Right atrium auricular region (tissue), 2 donors: Measurements from ENCODE around the gene FIGNL2. TPM values are rescaled to one million over a fixed set of nuclear protein-coding genes. Genes with fewer than 3 reads are reported as not detected.

Experiments used
- DNase-seq: peaks from one replicate; pipeline ENCODE4 v3.0.0-alpha.2; 2019; ENCODE audit warnings: low spot score
- H3K27ac ChIP-seq, 2 donors: fragments of 200-600 bp; sonication (generic); 1 replicate in 1 of 2; 2 replicates in 1 of 2; pipeline ENCODE4 v1.5.1; 2016 to 2019
- H3K27me3 ChIP-seq, 2 donors: fragments of 200-600 bp; sonication (generic); one replicate each; pipeline versions ENCODE4 v1.5.1 to v1.6.0; 2017 to 2019
- H3K36me3 ChIP-seq: fragments of 200-600 bp; sonication (generic); one replicate; pipeline ENCODE4 v1.5.1; 2016
- H3K4me1 ChIP-seq, 2 donors: fragments of 200-600 bp; sonication (generic); one replicate each; pipeline versions ENCODE4 v1.5.1 to v1.6.0; 2017 to 2019
- H3K4me3 ChIP-seq, 2 donors: fragments of 200-600 bp; sonication (generic); 1 replicate in 1 of 2; 2 replicates in 1 of 2; pipeline ENCODE4 v1.5.1; 2017 to 2019; ENCODE audit warnings: mild to moderate bottlenecking in 1 of 2, moderate library complexity in 1 of 2
- H3K9me3 ChIP-seq, 2 donors: fragments of 200-600 bp; sonication (generic); one replicate each; pipeline ENCODE4 v1.5.1; 2019
- CTCF ChIP-seq, 2 donors: fragments of 200-600 bp; sonication (generic); IDR thresholded peaks; one replicate each; pipeline ENCODE4 v1.5.1; 2019; ENCODE audit warnings: antibody characterized with exemption in 2 of 2
- total RNA-seq, 2 donors: library from RNA; depleted of rRNA; stranded (reverse); fragments of >200 nt; gene quantifications; one replicate each; pipeline ENCODE4 v1.1.0, GENCODE V29; 2016

Gene FIGNL2
- total RNA-seq, 2 donors from 2014 or later = 0.19 to 0.24 TPM

GRCh38 chr12:51845482-51845881 lies 3.0 kb downstream of the FIGNL2 start:
- Histone ChIP-seq H3K4me3 (no peak overlapping the region), H3K36me3 (no peaks in the 10 kb centered on the region), H3K4me1 (peaks cover 0 to 28% of the 10 kb centered on the region in 2 donors), H3K27me3 (peaks cover 9 to 13% of the 10 kb centered on the region in 2 donors), H3K27ac (no peak overlapping the region), H3K9me3 (no peaks in the 10 kb centered on the region)
- no peak for DNase-seq
- no peak for TF ChIP-seq CTCF (IDR thresholded peaks at IDR 0.05)

DNA sequence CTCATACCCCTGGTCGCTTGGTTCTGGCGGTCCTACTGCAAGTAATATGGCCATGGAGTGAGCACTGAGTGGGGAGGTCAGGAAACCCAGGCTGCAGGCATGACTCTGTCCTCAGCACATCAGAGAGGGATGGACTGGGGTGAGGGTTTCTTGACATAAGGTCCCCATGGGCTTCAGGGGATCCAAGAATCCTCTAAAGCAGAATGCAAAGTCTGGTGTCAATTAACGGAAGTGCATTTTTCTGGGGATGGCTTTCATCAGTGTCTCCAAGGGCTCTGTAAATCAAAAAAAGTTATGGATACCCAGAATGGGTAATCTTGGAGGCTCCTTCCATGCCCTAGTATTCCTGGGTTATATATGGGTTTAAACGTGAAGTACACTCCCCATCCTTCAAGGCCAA lies 3.7 kb downstream of the FIGNL2 start:
- peaks cover 9 to 13% of the 10 kb centered on the region in 2 donors for H3K27me3 ChIP-seq

DNA sequence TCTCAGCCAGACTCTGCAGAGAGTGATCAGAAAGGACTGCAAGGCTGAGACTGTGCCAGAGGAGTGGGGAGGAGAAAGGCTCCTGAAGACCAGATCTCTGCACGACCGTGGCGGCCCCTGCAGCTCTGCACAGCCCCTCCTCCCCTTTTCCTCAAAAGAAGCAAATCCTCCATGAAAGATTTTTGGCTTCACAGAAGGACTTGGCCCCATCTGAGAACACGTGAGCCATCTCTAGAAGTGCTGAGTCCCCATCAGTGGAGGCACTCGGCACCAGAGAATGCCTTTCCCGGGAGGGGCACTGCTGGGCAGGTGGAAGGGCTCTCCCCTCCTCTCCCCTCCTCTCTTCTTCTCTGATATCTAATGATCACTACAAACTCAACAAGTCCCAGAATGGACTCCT lies 6.8 kb downstream of the FIGNL2 start:
- Histone ChIP-seq H3K4me1 (peaks cover 0 to 18% of the 10 kb centered on the region in 2 donors), H3K36me3 (no peaks in the 10 kb centered on the region), H3K9me3 (no peaks in the 10 kb centered on the region), H3K4me3 (no peak overlapping the region), H3K27ac (no peak overlapping the region), H3K27me3 (no peaks in the 10 kb centered on the region)
- TF ChIP-seq CTCF (IDR thresholded peaks at IDR 0.05) = no peak
- no peak for DNase-seq

More for the DNA sequence above, 3.7 kb downstream of the FIGNL2 start:
- TF ChIP-seq CTCF (IDR thresholded peaks at IDR 0.05) = no peak
- Histone ChIP-seq H3K27ac (no peak overlapping the region), H3K36me3 (no peaks in the 10 kb centered on the region), H3K4me1 (peaks cover 0 to 24% of the 10 kb centered on the region in 2 donors), H3K4me3 (no peak overlapping the region), H3K9me3 (no peaks in the 10 kb centered on the region)
- DNase-seq = no peak

DNA sequence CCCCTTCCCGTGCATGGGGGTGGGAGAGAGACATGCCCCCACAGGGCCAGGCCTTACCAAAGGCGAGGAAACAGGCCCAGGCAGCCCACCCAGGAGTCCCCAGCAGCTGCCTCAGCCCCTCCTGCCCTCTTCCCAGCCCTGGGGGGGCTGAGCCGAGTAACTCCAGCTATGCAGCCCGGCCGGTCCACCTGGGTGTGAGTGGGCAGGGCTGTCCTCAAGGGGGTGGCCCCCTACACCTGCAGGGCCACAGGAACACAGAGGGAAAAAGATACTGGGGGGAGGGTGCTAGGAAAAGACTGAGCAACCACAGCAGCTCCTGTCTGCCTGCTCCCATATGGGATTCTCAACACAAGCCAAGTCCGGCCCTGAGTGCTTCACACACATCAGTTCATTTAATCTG lies 7.6 kb downstream of the FIGNL2 start:
- no peak overlapping the region for H3K4me3 ChIP-seq
- H3K4me1 ChIP-seq = peaks cover 0 to 12% of the 10 kb centered on the region in 2 donors
- H3K36me3 ChIP-seq = no peaks in the 10 kb centered on the region
- TF ChIP-seq CTCF (IDR thresholded peaks at IDR 0.05) = no peak
- no peaks in the 10 kb centered on the region for H3K9me3 ChIP-seq
- H3K27me3 ChIP-seq = no peaks in the 10 kb centered on the region
- no peak overlapping the region for H3K27ac ChIP-seq
- DNase-seq = no peak

DNA sequence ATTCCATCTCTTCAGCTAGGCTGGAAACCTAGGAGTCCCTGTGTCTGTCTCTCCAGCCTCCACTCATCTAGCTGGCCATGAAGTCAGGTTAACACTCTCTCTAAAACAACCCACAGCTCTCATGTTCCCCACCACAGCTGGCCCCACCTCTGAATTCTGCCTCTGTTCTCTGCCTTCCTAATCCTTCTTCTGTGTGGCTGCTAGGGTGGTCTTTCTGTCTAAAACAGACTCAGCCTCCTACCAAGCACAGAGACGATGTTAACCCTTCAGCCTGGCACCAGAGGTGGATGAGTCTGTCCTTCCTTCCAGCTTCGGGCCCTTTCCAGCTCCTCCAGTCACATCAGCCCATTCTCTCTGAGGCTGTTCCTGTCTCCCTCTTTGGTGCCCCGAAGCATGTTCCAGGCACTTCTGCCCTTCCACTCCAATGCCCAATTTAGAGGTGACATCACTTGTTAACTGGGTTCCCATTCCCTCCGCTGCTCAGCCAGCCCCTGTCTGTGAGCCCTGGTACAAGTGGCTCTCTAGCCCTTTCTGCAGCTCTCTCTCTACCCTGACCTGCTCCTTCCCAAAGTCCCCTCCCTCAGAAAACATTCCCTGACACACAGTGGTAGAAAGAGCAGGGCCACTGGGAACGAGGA lies 9.1 kb downstream of the FIGNL2 start:
- H3K4me3 ChIP-seq = no peak overlapping the region
- DNase-seq = no peak
- no peak for TF ChIP-seq CTCF (IDR thresholded peaks at IDR 0.05)
- H3K27me3 ChIP-seq = no peaks in the 10 kb centered on the region
- H3K4me1 ChIP-seq = peaks cover 0 to 12% of the 10 kb centered on the region in 2 donors
- H3K27ac ChIP-seq = no peak overlapping the region
- no peaks in the 10 kb centered on the region for H3K36me3 ChIP-seq
- H3K9me3 ChIP-seq = no peaks in the 10 kb centered on the region

DNA sequence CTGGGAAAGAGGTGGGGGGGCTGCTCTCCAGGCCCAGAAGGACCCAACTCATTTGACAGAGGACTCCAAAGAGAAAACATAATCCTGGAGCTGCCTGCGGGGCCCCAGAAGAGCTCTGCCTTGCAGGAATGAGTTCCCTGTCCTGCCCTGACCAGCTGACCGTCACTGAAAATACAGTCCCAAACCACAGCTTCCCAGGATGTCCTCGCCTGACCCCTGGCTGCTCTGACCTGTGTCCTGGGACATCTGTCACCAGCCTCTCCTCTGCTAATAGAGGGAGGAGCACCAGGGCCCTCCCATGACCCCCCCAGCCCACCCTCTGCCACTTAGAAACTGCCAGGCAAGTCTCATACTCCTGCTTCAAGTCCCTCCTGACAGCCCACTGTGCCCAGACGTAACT lies 9.8 kb downstream of the FIGNL2 start:
- no peaks in the 10 kb centered on the region for H3K27me3 ChIP-seq
- peaks cover 0 to 12% of the 10 kb centered on the region in 2 donors for H3K4me1 ChIP-seq
- DNase-seq = no peak
- no peak for TF ChIP-seq CTCF (IDR thresholded peaks at IDR 0.05)
- H3K36me3 ChIP-seq = no peaks in the 10 kb centered on the region
- no peak overlapping the region for H3K27ac ChIP-seq
- H3K9me3 ChIP-seq = no peaks in the 10 kb centered on the region
- H3K4me3 ChIP-seq = no peak overlapping the region
